Measurements from ENCODE around the gene DIO2. TPM values are rescaled to one million over a fixed set of nuclear protein-coding genes. Genes with fewer than 3 reads are reported as not detected.

Gene DIO2
- total RNA-seq, 1 experiment from 2014 or later: 2.0 TPM

DNA sequence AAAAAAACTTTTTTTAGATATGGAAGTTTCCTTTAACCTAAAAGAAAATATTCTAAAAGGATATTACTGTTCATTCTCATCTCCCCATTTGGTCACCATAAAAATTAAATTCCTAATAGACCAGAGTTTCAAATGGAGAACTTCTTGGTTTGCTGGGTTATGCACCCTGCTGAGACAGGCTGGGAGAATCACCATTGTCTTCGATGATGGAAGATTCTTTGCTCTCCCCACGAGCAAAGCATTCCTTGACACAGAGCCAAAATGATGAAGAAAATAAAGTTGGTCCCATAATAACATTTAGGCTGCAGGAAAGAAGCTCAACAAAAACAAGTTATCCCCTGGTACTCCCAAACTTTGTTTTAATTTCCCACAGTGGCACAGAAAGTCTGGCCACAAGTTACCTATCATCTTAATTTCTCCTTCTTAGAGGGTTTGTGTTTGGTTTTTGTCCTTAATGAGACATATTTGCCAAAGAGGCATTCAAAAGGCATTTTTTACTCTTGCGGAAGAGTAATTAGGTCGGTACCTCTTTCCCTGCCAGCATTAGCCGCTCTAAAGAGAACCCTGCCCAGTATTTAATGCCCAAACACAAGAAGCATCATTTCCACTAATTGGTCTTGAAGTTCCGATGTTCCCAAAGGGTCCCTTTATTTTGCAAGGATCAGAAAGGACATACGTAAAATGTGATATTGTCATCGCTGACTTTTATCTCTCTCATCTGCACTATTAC, 4.8 kb downstream of the DIO2 start:
- POLR2A ChIA-PET (ENCODE audit: unreplicated experiment): no interaction called here
- no peak for ATAC-seq
- intact Hi-C loops (cut with micrococcal nuclease): no loop called here

GRCh38 chr14:80202888-80203562, 8.3 kb downstream of the DIO2 start:
- no peak overlapping the region for H3K4me2 ChIP-seq (ENCODE audit: low read length)
- ChIA-PET CTCF (no interaction called here), POLR2A (ENCODE audit: unreplicated experiment) (no interaction called here)
- H3K27me3 ChIP-seq (ENCODE audit: low read length): no peaks in the 10 kb centered on the region
- no peak overlapping the region for H3K27ac ChIP-seq (ENCODE audit: low read length)
- no peak overlapping the region for H2AFZ ChIP-seq (ENCODE audit: low read length)
- DNase-seq: peak; percentile 27
- H3K9me3 ChIP-seq (ENCODE audit: low read length): no peaks in the 10 kb centered on the region
- no peaks in the 10 kb centered on the region for H3K4me1 ChIP-seq (ENCODE audit: insufficient read depth, low read length)
- H4K20me1 ChIP-seq (ENCODE audit: low read length): no peaks in the 10 kb centered on the region
- no peaks in the 10 kb centered on the region for H3K36me3 ChIP-seq (ENCODE audit: low read depth, low read length)
- TF ChIP-seq CTCF (conservative IDR thresholded peaks at IDR 0.05; ENCODE audit: low read depth, low read length) (peak; percentile 64), EZH2 (IDR thresholded peaks at IDR 0.05; ENCODE audit: low read length, unreplicated experiment) (no peak)
- no TSS peak for BruUV-seq (replicated peaks)
- no peak overlapping the region for H3K9ac ChIP-seq (ENCODE audit: low read length)
- H3K9me2 ChIP-seq (replicated peaks; ENCODE audit: low read length): no peaks in the 10 kb centered on the region
- no peaks in the 10 kb centered on the region for H3F3A ChIP-seq (ENCODE audit: low read length, unreplicated experiment)
- H3K79me2 ChIP-seq (ENCODE audit: low read length): no peaks in the 10 kb centered on the region
- H3K4me3 ChIP-seq (ENCODE audit: low read length): no peak overlapping the region
- ATAC-seq: no peak
- intact Hi-C loops (cut with micrococcal nuclease): no loop called here

More for the DNA sequence above, 4.8 kb downstream of the DIO2 start:
- CTCF ChIA-PET: no interaction called here
- Histone ChIP-seq H3K9ac (ENCODE audit: low read length) (no peak overlapping the region), H3K4me3 (ENCODE audit: low read length) (no peak overlapping the region), H3F3A (ENCODE audit: low read length, unreplicated experiment) (no peaks in the 10 kb centered on the region), H4K20me1 (ENCODE audit: low read length) (no peaks in the 10 kb centered on the region), H3K9me2 (replicated peaks; ENCODE audit: low read length) (no peaks in the 10 kb centered on the region), H3K4me1 (ENCODE audit: insufficient read depth, low read length) (no peaks in the 10 kb centered on the region), H3K9me3 (ENCODE audit: low read length) (no peaks in the 10 kb centered on the region), H3K27me3 (ENCODE audit: low read length) (no peaks in the 10 kb centered on the region), H3K79me2 (ENCODE audit: low read length) (no peaks in the 10 kb centered on the region), H3K27ac (ENCODE audit: low read length) (no peak overlapping the region), H2AFZ (ENCODE audit: low read length) (no peak overlapping the region), H3K4me2 (ENCODE audit: low read length) (no peak overlapping the region), H3K36me3 (ENCODE audit: low read depth, low read length) (no peaks in the 10 kb centered on the region)
- TF ChIP-seq CTCF (conservative IDR thresholded peaks at IDR 0.05; ENCODE audit: low read depth, low read length) (no peak), EZH2phosphoT487 (IDR thresholded peaks at IDR 0.05; ENCODE audit: borderline replicate concordance, low read length) (no peak), EZH2 (IDR thresholded peaks at IDR 0.05; ENCODE audit: low read length, unreplicated experiment) (no peak)
- no peak for DNase-seq
- no TSS peak for BruUV-seq (replicated peaks)

DNA sequence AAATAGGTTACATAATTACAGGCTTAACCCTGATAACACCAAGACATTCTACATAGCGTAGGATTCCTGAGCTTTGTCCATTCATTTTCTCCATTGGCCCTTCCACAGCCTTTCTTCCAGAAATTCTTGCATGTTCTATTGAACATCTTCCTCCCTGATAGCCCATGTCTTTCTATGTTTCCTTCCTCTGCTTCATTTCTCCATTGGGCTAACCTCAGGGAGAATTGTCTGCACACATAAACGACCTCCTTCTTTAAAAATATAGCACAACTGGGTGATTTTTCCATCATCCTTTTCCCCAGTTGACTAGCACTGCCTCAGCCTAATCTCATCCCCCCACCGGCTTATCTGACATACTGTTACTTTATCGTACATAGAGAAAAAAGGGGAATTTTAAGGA, 11.2 kb downstream of the DIO2 start:
- Histone ChIP-seq H3K36me3 (ENCODE audit: low read depth, low read length) (no peaks in the 10 kb centered on the region), H3F3A (ENCODE audit: low read length, unreplicated experiment) (no peaks in the 10 kb centered on the region), H3K4me3 (ENCODE audit: low read length) (no peak overlapping the region), H3K27ac (ENCODE audit: low read length) (no peak overlapping the region), H3K9me3 (ENCODE audit: low read length) (no peaks in the 10 kb centered on the region), H3K79me2 (ENCODE audit: low read length) (no peaks in the 10 kb centered on the region), H2AFZ (ENCODE audit: low read length) (no peak overlapping the region), H3K4me1 (ENCODE audit: insufficient read depth, low read length) (no peaks in the 10 kb centered on the region), H3K27me3 (ENCODE audit: low read length) (no peaks in the 10 kb centered on the region), H4K20me1 (ENCODE audit: low read length) (no peaks in the 10 kb centered on the region), H3K9ac (ENCODE audit: low read length) (no peak overlapping the region), H3K4me2 (ENCODE audit: low read length) (no peak overlapping the region), H3K9me2 (replicated peaks; ENCODE audit: low read length) (no peaks in the 10 kb centered on the region)
- POLR2A ChIA-PET (ENCODE audit: unreplicated experiment): no interaction called here
- intact Hi-C loops (cut with micrococcal nuclease): no loop called here
- no TSS peak for BruUV-seq (replicated peaks)
- ATAC-seq (no peak), DNase-seq (no peak)
- CTCF ChIA-PET: no interaction called here
- TF ChIP-seq EZH2phosphoT487 (IDR thresholded peaks at IDR 0.05; ENCODE audit: borderline replicate concordance, low read length) (no peak), EZH2 (IDR thresholded peaks at IDR 0.05; ENCODE audit: low read length, unreplicated experiment) (no peak), CTCF (conservative IDR thresholded peaks at IDR 0.05; ENCODE audit: low read depth, low read length) (no peak)

Measured in PC-3 (cell line).